DOHH2 (cell line): ENCODE results near the gene ANKS3.

Source experiments
- CTCF ChIP-seq: fragments of 200-600 bp; sonication (generic); IDR thresholded peaks from one replicate; pipeline ENCODE4 v1.5.1; 2014; ENCODE audit warnings: antibody characterized with exemption, mild to moderate bottlenecking, low read depth, low read length; ENCODE audit not compliant: poor library complexity, severe bottlenecking
- EZH2phosphoT487 ChIP-seq: fragments of 200-600 bp; sonication (generic); IDR thresholded peaks from 2 replicates; pipeline ENCODE4 v1.6.1; 2017; ENCODE audit warnings: borderline replicate concordance, mild to moderate bottlenecking, antibody characterized with exemption, low read length, moderate library complexity, mixed read lengths

- TF ChIP-seq CTCF = no peak
- no peak for TF ChIP-seq EZH2phosphoT487
These were observed 15.6 kb downstream of the ANKS3 start for GRCh38 chr16:4718466-4718865.
